SK-N-MC (cell line): ENCODE measurements around the gene SLC37A4.
"Not testable (repeated sequence)": the region's sequence is repeated elsewhere in the genome, so short reads cannot be mapped to it uniquely, and the experiment has no call there.

ENCODE experiments used
- DNase-seq: peaks from one replicate; pipeline ENCODE4 v3.0.0-alpha.2; 2011; ENCODE audit warnings: low read depth, low spot score
- H3K27ac ChIP-seq: fragments of 200-600 bp; sonication (generic); 2 replicates; pipeline ENCODE4 v1.5.1; 2016; ENCODE audit warnings: mixed run types
- H3K36me3 ChIP-seq: fragments of 200-600 bp; sonication (generic); 2 replicates; pipeline ENCODE4 v1.6.1; 2017; ENCODE audit warnings: antibody characterized with exemption, low read length, mixed read lengths; ENCODE audit not compliant: insufficient read depth
- H3K4me3 ChIP-seq: fragments of 200-600 bp; sonication (generic); 2 replicates; pipeline ENCODE4 v1.5.1; 2016
- H3K9ac ChIP-seq: fragments of 200-600 bp; sonication (generic); 2 replicates; pipeline ENCODE4 v1.8.0; 2017; ENCODE audit warnings: mixed run types, mixed read lengths; ENCODE audit not compliant: insufficient read length
- H3K9me3 ChIP-seq: fragments of 200-600 bp; sonication (generic); 2 replicates; pipeline ENCODE4 v1.6.1; 2017; ENCODE audit warnings: low read depth, mild to moderate bottlenecking, antibody characterized with exemption, low read length, moderate library complexity, mixed read lengths
- EZH2 ChIP-seq: fragments of 200-600 bp; sonication (generic); IDR thresholded peaks from one replicate; pipeline ENCODE4 v1.6.1; 2017; ENCODE audit warnings: antibody characterized with exemption
- FOXP2 ChIP-seq: optimal IDR thresholded peaks from 2 replicates; pipeline ENCODE3; 2011; ENCODE audit warnings: mild to moderate bottlenecking, moderate library complexity; ENCODE audit not compliant: insufficient read depth; ENCODE audit errors: extremely low read length, control extremely low read depth
- POLR2AphosphoS5 ChIP-seq: IDR thresholded peaks from 2 replicates; pipeline ENCODE4 v1.6.1; 2012; ENCODE audit warnings: mild to moderate bottlenecking, low read depth, low read length, borderline replicate concordance

SLC37A4 gene

DNA sequence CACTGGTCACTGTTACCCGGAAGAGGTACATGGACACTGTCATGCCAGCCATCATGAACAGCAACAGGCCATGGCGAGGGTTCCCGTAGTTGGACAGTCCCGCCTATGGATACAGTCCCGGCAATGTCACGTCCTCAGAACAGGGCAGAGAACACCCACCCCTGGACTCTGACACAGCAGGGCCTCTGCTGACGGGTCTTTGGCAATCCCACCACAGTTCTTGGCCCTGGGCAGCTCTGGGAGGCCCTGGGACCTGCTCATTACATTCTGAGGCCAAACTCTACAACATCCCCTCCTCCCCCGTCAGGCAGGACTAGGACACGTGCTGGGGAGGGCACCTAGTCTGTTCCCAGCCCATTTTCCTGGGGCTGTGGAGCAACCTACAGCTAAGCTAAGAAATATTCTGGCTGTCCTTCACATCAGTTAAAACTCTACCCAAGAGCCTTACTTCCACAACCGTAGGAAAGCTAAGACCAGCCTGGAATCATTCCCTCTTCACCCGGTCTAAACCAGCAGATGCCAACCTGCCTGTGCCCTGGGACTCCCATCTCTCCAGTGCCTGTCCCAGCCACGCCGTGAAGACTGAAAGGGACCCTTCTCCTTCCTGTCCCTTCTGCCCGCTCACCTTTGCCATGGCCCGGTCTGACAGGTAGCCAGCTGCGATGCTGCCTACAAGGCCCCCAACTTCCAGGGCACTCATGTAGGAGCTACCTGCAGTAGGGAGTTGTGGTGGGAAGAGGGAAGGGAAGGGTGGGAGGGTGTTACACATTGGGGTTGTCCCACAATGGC, 4.5 kb downstream of the SLC37A4 start:
- TF ChIP-seq EZH2: no peak
- TF ChIP-seq FOXP2: no peak
- TF ChIP-seq POLR2AphosphoS5: no peak
- no peak overlapping the region for H3K4me3 ChIP-seq
- peaks cover 47% of the 10 kb centered on the region for H3K36me3 ChIP-seq
- H3K9me3 ChIP-seq: no peaks in the 10 kb centered on the region
- no peak overlapping the region; the same call in 1 of the 2 replicates for H3K27ac ChIP-seq
- H3K9ac ChIP-seq: no peak overlapping the region
- no peak for DNase-seq

DNA sequence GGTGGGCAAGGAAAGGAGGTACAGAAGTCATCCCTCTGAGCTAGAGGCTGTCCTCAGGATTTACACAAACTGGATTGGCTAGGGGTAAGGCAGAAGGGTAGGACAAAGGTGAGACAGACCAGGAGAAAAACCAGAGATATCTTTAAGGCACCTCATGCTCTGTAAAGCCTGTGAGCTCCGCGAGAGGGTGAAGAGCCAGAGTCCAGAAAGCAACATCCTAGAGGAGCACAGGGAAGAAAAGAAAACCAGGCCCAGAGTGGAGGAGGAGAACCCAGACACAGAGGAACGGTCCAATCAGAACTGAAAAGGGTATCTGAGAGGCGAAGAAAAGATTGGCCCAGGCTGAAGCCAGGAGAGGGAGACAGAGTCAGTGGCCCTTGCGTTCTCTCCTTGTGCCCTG, 5.1 kb downstream of the SLC37A4 start:
- peaks cover 50% of the 10 kb centered on the region for H3K36me3 ChIP-seq
- no peak for TF ChIP-seq EZH2
- no peak for TF ChIP-seq POLR2AphosphoS5
- TF ChIP-seq FOXP2: no peak
- H3K4me3 ChIP-seq: no peak overlapping the region
- H3K9ac ChIP-seq: no peak overlapping the region
- H3K27ac ChIP-seq: no peak overlapping the region; the same call in 1 of the 2 replicates
- no peaks in the 10 kb centered on the region for H3K9me3 ChIP-seq
- no peak for DNase-seq

DNA sequence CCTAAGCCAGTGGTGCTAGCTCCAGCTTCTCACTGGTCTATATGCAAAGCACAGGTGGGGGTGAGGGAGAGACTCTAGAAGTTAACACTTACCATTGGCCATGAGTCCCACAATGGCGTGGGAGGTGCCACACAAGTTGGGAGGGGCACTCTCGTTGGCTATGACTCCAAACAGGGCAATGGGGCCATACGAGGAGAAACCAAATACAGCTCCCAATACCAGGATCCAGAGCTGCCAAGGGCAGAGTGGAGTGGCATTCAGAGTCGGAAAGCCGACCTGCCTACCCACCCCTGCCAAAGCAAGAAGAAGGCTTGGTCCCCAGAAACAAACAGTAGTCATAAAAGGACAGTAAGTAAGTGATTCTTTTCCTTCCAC, 5.6 kb downstream of the SLC37A4 start:
- Histone ChIP-seq H3K36me3 (peaks cover 50% of the 10 kb centered on the region), H3K4me3 (no peak overlapping the region), H3K27ac (no peak overlapping the region), H3K9ac (no peak overlapping the region), H3K9me3 (no peaks in the 10 kb centered on the region)
- no peak for DNase-seq
- TF ChIP-seq EZH2 (no peak), POLR2AphosphoS5 (no peak), FOXP2 (no peak)

DNA sequence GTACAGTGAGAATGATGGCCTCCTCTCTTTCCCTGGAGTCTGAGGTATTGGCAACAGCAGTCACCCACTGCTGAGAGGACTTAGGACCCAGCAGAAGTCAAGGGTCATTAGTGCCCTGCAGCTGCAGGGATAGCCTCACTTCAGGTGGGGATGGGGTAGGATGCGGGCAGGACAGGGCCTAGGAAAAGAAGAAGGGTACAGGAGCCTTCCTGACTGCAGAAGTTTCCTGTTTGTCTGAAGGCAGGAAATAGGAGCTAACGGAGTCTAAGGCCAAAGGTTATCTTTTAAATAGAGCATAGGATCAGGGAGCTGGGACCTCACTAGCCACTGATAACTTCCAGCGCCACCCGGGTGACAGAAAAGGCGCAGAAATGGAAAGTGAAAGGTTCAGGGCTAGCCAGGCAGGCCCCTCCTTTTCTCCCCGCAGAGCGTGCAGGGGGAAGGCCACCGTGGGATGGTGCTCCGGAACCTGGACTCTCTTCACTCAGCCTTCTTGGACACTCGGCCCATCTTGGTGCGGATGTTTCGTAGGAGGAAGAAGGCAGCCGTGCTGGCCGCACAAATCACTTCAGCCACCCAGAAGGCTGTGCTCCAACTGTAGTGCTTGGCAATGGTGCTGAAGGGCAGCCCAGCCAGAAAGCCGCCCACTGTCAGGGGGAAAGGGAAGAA, 6.1 kb downstream of the SLC37A4 start:
- TF ChIP-seq POLR2AphosphoS5 (no peak), FOXP2 (no peak), EZH2 (no peak)
- Histone ChIP-seq H3K36me3 (peaks cover 50% of the 10 kb centered on the region), H3K27ac (peak overlapping the region; percentile 53)

DNA sequence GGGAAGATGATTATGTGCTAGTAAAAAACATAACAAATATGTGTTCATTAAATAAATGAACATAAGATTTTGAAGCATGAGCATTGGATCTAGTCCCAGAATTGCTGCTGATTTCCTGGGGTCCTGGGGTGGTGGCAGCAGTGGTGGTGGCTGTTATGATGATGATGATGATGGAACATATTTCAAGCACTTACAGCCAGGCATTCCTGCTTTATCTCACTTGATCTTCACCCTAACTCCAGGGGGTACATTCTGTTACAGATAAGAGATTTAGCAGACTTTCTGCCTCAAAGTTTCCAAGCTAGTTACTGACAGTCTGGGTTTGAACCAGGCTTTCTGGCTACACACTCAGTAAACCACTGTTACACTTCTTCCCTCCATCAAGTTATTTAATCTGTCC, 6.9 kb downstream of the SLC37A4 start:
- H3K4me3 ChIP-seq: no peak overlapping the region
- no peak overlapping the region for H3K9ac ChIP-seq
- no peak for TF ChIP-seq EZH2
- TF ChIP-seq FOXP2: no peak
- TF ChIP-seq POLR2AphosphoS5: no peak
- H3K9me3 ChIP-seq: no peaks in the 10 kb centered on the region
- no peak for DNase-seq
- H3K27ac ChIP-seq: peak overlapping the region; percentile 53
- H3K36me3 ChIP-seq: peaks cover 48% of the 10 kb centered on the region

More for the DNA sequence above, 6.1 kb downstream of the SLC37A4 start:
- no peak overlapping the region for H3K9ac ChIP-seq
- no peak for DNase-seq
- H3K9me3 ChIP-seq: no peaks in the 10 kb centered on the region
- H3K4me3 ChIP-seq: no peak overlapping the region

DNA sequence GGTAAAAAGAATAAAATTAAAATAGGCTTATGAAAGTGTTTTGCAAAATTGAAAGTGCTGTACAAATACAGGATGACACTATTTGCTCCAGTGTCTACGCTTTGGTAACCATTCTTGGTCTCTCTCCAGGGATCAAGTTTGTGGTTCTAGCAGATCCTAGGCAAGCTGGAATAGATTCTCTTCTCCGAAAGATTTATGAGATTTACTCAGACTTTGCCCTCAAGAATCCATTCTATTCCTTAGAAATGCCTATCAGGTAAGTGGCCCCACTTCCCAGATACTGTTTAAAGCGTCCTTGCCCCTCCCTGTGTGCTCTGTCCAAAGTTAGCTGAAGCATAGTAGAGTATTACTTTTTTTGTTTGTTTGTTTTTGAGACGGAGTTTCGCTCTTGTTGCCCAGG, 9.0 kb downstream of the SLC37A4 start:
- Histone ChIP-seq H3K9ac (no peak overlapping the region), H3K36me3 (peaks cover 60% of the 10 kb centered on the region), H3K27ac (no peak overlapping the region), H3K9me3 (no peaks in the 10 kb centered on the region), H3K4me3 (no peak overlapping the region)
- no peak for DNase-seq
- TF ChIP-seq POLR2AphosphoS5 (no peak), FOXP2 (no peak), EZH2 (no peak)

DNA sequence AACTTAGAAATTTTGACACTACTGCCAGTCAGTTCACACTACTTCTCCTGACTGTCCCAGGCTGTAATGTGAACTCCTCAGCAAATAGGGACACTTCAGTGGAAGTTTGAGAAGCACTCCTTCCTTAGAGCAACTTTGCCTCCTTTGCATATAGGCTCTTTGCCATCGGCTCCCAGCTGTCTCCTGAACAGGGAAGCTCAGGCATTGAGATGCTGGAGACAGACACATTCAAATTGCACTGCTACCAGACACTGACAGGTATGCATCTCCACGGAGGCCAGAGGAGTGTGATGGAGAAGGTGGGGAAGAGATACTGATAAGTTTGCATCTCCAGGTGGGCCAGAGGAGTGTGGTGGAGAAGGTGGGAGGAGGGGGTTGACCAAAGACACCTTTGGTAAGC, 10.7 kb downstream of the SLC37A4 start:
- peaks cover 67% of the 10 kb centered on the region for H3K36me3 ChIP-seq

DNA sequence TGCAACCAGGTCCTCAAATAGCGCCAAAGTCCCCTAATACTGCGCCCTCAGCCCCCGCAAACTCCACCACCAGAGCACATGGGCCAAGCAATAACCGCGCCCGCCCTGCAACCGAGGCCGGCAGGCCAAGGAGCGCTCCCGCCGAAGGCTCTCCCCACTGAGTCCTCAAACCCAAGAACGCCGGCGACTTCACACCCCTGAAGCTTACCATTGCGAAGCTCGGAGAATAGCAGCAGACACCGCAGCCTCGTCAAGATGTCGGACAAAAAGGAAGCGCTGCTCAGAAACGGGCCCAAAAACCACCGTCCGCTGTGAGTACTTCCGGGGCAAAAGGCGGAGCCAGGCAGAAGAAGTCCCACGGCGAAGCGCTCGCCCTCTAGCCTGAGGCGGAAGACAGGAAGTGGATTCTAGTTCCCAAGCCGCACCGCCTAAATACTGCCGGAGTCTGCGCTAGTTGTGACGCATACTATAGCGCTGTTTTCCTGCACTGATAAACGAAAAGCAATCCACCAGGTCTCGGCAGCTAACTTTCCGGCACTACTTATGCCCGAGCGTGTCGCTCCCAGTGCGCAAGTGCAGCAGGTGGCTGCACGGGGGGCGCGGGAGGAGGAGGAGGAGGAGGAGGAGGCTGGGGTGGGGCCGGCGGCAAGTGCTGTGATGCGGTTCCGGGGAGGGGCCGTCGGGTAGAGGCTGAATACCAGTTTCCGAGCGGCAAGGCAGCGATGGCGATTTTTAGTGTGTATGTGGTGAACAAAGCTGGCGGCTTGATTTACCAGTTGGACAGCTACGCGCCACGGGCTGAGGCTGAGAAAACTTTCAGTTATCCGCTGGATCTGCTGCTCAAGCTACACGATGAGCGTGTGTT, 12.4 kb downstream of the SLC37A4 start, which contains the start of the genes RPS25 and TRAPPC4:
Gene RPS25, minus strand, starts transcription at position 270 of the 865 bp plus-strand sequence. Its CDS starts 59 bp downstream, at position 211.
Gene TRAPPC4, plus strand, starts transcription at position 693 of the 865 bp plus-strand sequence. Its CDS starts 30 bp downstream, at position 723.
- Histone ChIP-seq H3K27ac (peak within 1 kb of the TSS; percentile 93), H3K36me3 (peaks cover 66% of the 10 kb centered on the region), H3K4me3 (peak within 1 kb of the TSS; percentile 100), H3K9ac (peak within 1 kb of the TSS; percentile 100), H3K9me3 (no peaks in the 10 kb centered on the region)
- TF ChIP-seq POLR2AphosphoS5 (peak; percentile 86), EZH2 (no peak), FOXP2 (peak; percentile 85)
- peak; percentile 86 for DNase-seq

More for the DNA sequence above, 10.7 kb downstream of the SLC37A4 start:
- Histone ChIP-seq H3K9me3 (no peaks in the 10 kb centered on the region), H3K27ac (no peak overlapping the region), H3K4me3 (peak overlapping the region; percentile 100), H3K9ac (peak overlapping the region; percentile 100)
- no peak for DNase-seq
- TF ChIP-seq EZH2 (no peak), POLR2AphosphoS5 (no peak), FOXP2 (no peak)

DNA sequence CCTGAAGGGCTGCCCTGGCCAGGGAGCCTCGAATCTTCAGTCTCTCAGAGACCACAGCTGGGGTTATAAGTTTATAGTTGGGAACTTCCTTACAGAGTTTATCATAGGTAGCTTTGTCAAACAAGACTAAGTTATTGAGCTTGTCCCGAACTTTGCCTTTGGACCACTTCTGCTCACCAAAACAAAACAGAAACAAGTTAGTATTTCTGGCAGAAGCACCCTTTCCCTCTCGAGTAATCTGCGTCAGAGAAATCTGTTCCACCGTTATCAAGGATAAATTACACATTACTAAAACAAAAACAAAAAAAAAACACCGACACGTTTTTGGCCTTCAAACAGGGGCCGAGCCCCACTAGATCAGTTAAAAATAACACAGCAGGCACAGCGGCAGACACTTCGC, 13.3 kb downstream of the SLC37A4 start:
- DNase-seq, H3K9me3 ChIP-seq: not testable (repeated sequence)
- peaks cover 68% of the 10 kb centered on the region for H3K36me3 ChIP-seq
- H3K9ac ChIP-seq: peak overlapping the region; percentile 100
- H3K4me3 ChIP-seq: peak overlapping the region; percentile 100
- peak overlapping the region; percentile 93 for H3K27ac ChIP-seq
